GM18520 (cell line): Measurements from ENCODE around the gene GPR12.

Experiments
- ATAC-seq: cut with Tn5 transposase; IDR thresholded peaks from one replicate; pipeline ENCODE4 v1.9.1; 2021; ENCODE audit not compliant: unreplicated experiment

The GPR12 gene, protein sequence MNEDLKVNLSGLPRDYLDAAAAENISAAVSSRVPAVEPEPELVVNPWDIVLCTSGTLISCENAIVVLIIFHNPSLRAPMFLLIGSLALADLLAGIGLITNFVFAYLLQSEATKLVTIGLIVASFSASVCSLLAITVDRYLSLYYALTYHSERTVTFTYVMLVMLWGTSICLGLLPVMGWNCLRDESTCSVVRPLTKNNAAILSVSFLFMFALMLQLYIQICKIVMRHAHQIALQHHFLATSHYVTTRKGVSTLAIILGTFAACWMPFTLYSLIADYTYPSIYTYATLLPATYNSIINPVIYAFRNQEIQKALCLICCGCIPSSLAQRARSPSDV

DNA sequence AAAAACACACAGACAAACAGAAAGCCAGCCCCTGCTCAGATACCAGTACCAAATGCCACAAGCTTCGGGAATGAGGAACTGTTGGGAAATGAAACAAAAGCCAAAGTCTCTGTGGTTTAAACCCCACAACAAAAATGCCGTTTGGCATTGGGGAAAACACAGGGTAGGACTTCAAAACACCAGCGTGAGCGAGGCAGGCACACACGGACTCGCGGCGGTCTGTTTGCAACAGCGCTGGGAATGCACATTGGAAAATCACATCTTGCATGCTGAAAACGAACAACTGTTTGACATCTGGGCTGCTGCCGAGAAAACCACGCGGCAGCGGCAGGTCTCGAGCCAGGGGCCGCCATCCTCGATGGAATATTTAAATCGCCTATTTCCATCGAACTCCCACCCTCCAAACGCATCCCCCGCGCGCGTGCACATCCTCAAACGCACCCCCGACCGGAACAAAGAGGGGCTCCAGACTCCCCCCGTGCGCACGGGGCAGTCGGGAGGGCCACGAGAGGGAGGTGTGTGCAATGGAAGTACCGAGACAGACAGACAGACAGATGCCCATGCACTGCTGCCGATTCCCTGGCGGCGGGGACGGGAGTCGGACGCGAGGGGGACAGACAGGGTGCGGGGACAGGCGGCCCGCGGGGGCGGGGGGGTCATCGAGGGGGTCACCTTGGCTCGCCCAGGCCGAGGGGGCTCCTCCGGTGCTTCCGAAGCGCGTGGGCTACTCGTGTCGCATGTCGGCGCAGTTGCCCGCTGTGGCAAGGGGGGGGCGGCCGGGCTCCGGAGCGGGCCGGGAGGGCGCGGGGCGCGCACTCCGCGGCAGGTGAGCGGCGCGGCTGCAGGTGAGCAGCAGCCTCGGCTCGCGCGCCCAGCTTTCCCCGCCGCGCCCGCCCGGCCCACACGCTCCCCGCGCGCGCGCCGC, at the start of gene GPR12:
Gene GPR12, minus strand, starts transcription at position 880 of the 925 bp plus-strand sequence. CDS start 959 bp downstream, outside the sequence.
- ATAC-seq = no peak

DNA sequence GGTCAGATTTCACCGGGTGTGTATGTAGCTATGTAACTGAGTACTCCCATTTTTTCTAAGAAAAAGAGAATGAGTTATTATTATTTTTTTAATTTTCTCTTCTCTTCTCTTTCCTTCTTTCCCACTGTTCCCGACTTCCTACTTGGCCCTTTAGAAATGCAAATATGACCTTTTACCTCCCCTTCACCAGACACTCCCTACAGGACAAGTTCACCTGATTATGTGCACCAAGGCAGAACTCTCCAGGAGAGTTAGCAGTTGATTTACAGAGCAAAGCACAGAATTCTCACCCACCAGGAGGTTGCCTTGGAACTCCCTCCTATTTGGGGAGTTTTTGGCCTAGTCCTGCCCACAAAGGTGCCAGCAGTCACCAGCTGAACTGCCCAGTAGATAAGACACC, 49.5 kb upstream of the GPR12 start:
- ATAC-seq = no peak

DNA sequence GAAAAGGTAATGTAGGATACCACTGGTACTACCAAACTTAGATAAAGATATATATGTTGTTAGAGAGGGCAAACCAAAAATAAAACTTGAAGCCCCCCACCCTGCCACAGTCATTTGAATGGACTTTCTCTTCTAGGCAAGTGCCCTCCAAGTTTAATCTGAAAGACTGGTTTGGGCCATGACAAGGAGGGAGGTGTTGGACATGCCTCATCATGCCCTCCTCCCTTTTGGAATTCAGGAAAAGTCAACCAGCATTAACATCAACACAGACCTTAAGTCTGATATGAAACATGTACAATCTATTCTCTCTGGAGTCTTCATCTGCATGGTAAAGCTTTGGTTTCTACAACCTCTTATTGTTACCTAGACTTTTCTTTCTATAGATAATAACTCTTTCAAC, 46.3 kb upstream of the GPR12 start:
- ATAC-seq = no peak

DNA sequence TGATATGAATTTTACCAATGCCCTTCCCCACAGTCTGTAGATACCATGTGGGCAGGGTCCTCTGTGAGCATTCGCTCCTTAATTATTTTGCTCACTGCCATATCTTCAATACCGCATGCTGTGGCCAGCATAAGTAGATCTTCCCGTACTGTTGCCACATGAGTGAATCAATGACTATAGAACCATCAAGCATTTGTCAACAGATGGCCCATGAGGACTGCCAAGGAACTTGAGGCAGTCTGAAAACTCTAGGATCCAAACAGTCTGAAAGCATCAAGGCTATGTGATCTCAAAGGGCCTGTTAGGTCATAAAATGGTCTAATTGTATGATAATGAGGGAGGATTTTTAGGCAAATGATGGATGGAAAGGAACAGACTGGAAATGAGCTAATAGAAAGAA, 27.4 kb upstream of the GPR12 start:
- ATAC-seq = no peak

DNA sequence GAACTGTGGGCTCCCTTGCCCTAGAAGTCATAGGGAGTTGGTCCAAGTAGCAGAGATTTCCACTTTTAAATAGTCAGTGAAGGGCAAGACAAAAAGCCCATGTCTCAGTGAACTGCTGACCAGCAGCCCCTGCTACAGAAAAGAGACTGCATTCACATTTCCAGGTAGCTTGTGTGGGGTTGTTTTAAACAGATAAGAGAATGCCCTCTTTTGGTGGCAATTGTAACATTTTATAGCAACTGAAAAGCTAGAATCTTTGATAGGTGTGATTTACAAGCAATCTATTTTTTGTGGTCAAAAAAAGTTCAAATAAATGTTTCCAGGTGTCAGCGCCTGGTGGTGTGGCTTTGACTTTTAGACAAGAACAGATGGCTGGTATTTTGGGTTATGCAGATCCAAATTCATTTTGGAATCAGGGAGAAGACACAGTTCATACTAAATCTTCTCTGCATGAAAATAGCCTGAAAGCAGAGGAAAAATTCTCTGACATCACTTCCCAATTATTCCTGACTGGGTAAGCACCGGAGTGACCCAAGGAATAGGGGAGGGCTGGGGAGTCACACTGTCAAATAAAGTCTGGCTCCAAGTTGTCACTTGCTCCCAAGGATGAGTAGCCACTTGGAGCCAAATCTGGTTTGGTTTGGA, 26.2 kb upstream of the GPR12 start:
- no peak for ATAC-seq

DNA sequence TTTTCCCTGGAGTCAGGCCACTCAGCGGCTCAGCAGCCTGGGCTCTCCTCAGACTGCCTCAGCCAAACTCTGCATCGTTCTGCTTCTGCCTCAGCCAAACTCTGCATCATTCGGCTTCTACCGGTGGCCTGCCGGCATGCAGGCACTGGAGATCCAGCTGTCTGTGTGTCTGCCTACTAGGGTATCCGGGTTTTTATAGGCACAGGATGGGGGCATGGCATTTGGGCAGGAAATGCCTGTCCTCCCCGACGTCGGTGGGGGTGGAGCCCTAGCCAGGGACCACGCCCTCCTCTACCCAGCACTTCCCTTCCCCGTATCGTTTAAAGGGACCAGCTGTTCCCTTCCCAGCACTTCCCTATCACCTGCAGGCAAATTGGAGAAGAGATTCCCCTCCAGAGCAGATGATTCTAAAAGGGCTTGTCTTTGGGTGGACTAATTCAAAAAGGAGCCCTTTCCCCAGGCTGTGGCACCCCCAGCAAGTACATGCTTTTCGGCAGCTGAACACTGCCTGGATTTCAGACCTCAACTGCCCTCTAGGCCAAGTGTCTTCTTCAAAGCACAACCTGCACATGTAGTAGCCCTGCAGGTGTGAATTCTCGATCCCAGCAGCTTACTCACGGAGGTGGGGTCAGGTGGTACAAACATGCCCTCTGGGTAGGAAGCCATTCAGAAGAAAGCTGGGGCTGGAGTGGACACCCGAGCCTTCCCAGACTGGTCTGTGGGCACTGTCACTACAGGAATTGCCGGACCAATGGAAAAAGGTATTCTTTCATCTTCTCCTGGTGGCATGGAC, 25.4 kb upstream of the GPR12 start:
- no peak for ATAC-seq

DNA sequence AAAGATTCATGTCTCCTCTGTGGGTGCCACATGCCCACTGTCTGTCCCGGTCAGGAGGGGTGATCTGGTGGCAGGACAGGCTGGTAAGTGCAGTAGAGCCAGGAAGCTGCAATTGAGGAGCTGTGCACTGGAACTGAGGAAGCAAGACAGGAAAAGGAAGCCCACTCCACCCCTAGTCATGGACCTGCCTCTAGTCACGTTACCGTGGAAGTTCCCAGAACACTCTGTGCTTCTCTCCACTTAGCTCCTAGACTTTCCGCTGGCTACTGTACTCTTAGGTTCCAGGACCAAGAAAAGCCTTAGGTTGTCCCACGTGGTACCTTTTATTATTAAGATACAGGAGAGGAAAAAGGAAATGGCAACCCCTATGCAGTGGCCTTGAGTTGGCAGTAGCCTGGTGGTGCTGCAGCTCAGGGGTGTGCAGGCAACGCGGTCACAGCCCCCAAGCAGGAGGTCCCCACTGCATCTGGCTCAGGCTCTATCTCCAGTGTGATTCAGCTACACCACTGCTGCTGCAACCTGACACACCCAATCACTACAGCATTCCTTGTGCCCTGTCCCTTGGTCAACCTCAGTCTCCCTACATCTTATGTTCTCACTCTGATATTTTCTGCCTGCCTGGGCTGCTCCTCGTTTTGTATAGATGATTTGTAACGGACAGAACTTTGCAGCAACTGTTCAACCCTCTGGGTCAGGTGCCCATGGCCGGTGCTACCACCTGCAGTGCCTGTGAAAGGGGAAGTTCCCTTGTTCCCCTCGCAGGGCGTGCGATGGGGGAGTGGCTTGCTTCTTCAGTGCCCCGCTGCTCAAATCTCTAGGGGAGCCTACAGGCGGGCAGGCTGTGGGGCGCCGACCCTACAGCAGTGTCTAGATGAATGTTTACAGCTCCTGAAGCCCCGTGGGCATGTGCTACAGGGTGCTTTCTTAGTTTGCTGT, 24.4 kb upstream of the GPR12 start:
- no peak for ATAC-seq

DNA sequence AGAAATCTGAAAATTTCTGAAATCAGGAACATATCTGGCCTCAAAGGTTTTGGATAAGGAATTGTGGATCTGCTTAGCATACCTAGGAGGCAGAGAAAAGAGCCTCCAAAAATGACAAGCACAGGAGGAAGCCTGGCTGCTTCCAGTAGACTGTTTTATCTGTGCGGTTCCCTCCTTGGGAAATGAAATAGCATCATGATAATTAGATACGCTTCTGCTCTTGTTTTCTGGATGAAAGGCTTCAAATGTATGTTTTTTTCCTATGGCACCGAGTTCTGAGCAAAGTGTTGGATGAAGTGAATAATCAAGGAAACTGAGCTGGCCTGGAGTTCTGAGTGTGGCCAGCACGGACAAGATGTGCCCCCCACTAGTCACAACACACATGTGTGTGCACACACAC, 19.8 kb upstream of the GPR12 start:
- no peak for ATAC-seq

DNA sequence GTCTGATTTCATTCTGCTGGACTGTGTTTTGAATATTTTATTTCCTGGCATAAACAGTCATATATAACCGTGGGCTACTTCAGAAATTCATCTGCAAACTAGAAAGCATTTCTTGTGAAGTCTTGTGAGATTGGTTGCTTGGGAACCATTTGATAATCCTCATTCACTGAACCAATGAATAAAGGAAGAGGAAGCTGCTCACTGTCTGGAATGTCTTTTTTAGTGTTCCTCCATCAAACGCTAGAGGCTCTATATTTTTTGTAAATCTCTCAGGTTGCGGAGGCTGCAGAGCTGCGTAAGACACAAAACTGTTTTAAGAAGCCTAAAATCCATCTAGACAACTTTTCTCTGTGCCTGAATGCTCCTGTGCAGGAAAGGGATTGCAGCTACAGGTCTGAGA, 18.7 kb upstream of the GPR12 start:
- ATAC-seq = no peak

DNA sequence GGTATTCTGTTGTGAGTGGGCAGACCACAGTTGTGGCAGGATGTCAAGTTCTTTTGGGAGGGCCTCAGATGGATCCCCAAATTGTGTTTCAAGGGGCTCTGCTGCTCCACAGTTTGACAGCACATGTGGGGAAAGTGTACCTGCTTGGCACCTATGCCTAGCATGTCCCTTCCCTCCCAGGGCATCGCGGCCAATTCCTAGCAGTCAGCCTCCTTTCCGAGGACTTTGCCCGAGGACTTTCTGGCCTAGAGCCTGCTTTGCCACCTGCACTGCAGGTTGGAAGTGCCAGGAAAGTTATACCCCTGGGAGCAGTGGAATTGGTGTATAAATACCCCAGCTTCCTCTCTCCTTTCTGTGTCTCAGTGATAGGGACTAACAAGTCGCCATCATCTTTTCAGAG, 11.9 kb upstream of the GPR12 start:
- no peak for ATAC-seq

DNA sequence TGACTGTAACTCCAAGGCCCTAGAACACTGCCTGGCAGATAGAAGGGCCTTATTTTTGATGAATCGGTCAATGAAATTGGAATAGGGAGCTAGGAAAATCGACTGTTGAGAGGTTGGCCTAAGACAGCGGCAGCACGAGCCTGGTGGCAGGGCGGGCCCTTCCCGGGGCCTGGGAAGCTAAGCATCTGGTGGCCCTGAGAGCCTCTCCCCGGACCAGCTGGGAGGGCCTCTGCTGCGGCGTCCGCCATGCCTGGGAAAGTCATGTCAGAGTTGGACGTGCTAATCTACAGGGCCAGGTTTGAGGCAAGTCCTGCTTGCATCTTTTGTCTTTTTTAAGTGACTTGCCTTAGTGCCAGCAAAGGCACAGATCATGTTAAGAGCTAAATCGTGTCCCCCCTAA, 11.2 kb upstream of the GPR12 start:
- ATAC-seq = no peak

DNA sequence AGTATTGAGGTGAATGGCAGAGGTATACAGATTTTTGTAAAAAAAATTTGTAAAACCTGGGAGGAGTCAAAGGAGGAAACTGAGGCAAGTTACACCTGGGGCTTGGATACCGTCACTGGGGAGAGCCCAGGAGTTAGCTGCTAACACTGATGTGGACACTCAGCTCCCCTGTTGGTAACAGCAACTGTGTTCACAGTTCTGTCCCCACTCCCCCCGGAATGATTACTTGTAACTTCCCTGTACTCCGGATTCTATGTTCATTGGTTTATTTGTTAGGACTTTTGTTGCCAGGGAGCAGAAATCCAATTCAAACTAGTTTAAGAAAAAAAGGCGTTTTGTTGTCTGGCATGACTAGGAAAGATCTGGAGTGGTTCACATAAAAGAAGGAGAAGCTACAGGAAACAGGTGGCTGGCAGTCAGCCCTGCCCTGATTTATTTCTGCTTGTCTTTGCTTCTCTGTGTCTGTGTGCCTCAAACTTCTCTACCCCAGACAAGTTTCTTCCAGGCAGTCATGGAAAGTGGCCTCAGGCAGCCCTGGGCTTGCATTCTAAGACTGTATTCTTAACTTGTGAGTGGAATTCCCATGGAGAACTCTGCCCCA, 2.3 kb upstream of the GPR12 start:
- ATAC-seq = no peak

DNA sequence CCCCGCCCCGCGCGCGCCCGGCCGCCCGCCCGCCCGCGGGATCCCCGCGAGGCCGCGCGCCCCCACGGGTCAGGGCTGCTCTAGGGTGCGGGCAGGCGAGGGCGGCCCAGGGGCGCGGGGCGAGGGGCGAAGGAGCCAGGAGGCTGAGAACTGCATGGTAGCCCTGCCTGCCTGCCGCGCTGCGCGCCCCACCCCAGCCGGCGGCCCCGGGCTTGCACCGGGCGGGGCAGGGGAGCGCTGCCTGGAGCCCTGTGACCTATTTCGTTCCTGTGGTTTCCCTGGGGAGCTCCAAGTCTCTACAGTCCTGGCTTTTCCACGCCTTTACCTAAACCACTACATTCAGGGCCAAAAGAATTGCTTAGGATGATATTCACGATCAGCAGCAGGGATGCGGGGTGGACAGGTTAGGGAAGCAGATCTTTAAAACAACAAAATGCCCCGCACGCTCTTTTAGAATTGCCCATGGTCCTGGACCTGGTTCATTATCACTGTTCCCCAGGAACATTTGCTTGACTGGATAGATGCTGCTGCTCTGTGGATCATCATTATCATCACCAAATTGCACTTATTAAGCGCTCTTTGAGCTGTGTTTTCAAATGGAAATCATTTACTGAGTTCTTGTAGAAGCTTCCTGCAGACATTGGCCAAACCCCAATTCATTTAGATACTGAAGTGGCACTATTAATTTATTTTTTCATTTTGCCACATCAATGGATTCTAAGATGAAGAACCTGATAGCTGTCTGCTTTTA, 421 bp upstream of the GPR12 start:
- ATAC-seq = no peak

DNA sequence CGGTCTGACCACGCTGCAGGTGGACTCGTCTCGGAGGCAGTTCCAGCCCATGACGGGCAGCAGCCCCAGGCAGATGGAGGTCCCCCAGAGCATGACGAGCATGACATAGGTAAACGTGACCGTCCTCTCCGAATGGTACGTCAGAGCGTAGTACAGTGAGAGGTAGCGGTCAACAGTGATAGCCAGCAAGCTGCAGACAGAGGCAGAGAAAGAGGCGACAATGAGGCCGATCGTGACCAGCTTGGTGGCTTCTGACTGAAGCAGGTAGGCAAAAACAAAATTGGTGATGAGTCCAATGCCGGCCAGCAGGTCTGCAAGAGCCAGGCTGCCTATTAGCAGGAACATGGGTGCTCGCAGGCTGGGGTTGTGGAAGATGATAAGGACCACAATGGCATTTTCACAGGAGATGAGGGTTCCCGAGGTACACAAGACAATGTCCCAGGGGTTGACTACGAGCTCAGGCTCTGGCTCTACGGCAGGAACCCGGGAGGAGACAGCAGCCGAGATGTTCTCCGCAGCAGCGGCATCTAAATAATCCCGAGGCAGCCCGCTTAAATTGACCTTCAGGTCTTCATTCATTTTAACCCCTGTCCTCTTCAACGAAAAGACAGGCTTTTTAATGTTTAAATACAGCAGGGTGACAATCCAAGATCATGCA, 1.2 kb downstream of the GPR12 start:
- ATAC-seq = no peak

DNA sequence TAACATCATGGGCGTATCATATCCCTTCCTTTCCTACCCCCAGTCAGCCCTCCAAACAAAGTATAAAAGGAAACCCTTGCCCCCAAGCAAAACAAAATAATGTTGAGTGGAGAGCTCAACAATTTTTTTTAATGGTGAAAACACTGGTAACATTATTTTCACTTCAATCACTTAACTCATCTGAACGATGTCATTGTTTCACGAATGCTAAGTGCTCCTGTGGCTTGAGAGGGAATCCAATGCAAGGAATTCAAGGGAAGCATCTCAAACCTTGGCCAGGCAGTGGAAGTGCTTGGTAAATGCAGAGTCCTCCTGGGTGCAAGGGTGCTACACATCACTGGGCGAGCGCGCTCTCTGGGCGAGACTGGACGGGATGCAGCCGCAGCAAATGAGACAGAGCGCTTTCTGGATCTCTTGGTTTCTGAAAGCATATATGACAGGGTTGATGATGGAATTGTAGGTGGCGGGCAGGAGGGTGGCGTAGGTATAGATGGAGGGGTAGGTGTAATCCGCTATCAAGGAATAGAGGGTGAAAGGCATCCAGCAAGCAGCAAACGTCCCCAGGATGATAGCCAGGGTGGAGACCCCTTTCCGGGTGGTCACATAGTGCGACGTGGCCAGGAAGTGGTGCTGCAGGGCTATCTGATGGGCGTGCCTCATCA, 2.0 kb downstream of the GPR12 start:
- ATAC-seq = no peak

DNA sequence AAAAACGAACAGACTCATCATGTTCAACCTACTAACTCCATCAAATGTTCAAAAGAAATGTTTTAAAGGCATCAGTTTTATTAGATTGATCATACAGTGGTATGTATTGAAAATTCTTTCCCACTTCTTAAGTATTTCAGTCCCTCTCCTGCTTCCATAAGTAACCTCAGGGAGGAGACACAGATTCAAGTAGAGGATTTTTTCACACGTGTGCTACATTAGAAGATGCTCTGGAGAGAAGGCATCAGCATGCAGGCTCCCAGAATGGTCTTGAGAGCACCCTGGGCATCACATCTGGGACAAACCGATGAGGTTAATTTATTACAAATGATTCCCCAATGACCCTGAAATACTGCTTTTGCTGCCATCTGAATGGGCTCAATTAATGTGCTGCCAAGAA, 3.6 kb downstream of the GPR12 start:
- no peak for ATAC-seq

DNA sequence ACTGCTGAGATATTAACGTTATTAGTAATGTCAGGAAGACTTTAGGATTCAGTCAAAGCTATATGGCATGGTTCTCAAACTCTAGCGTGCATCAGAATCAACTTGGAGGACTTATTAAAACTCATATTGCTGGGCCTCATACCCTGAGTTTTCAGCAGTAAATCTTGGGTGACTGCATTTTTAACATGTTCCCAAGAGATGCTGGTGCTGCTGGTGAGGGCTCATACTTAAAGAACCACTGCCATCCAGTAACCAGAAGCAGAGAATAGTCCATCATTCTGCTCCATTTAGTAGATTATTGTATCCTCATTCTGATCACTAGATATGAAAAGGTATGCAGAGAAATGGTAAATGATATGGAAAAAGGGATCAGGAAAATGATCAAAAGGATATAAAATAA, 7.9 kb downstream of the GPR12 start:
- no peak for ATAC-seq

DNA sequence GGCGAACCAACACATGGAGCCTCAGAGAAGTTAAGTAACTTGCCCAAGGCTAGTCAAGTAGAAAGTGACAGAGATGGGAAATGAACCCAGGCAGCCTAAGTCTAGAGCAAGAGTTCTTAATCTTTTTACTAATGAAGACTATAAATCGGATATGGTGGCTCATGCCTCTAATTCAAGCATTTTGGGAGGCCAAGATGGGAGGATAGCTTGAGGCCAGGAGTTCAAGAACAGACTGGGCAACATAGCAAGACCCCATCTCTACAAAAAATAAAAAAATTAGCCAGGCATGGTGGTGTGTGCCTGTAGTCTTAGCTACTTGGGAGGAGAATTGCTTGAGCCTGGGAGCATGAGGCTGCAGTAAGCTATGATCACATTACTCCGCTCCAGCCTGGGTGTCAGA, 10.7 kb downstream of the GPR12 start:
- no peak for ATAC-seq
